HepG2 (cell line): ENCODE results near the gene AGBL2. TPM values are rescaled to one million over a fixed set of nuclear protein-coding genes. Genes with fewer than 3 reads are reported as not detected.
A peak's percentile ranks its signal among the peaks of the same experiment; 100 is the strongest.

Source experiments
- GZF1 ChIP-seq: sonication (generic); formaldehyde crosslinking; IDR thresholded peaks from 2 replicates; pipeline ENCODE4 v1.5.1; 2020; ENCODE audit warnings: mild to moderate bottlenecking, missing genetic modification reagents
- KDM3A ChIP-seq: IDR thresholded peaks from 2 replicates; pipeline ENCODE4 v1.6.1; 2018; ENCODE audit warnings: low read depth, missing compliant biosample characterization
- KDM6A ChIP-seq: IDR thresholded peaks from 2 replicates; pipeline ENCODE4 v1.6.1; 2016; ENCODE audit warnings: low read depth
- MAFG ChIP-seq: sonication (generic); formaldehyde crosslinking; IDR thresholded peaks from 2 replicates; pipeline ENCODE4 v1.5.1; 2020; ENCODE audit warnings: mild to moderate bottlenecking, missing genetic modification reagents
- MYC ChIP-seq: sonication (generic); formaldehyde crosslinking; IDR thresholded peaks from 2 replicates; pipeline ENCODE4 v1.9.0; 2021; ENCODE audit warnings: missing genetic modification reagents, borderline replicate concordance
- TBP ChIP-seq: sonication (generic); formaldehyde crosslinking; IDR thresholded peaks from 2 replicates; pipeline ENCODE4 v1.5.0; 2020; ENCODE audit warnings: missing genetic modification reagents
- ZNF337 ChIP-seq: sonication (generic); formaldehyde crosslinking; IDR thresholded peaks from 2 replicates; pipeline ENCODE4 v1.5.1; 2020; ENCODE audit warnings: missing genetic modification reagents, low read depth, mild to moderate bottlenecking, borderline replicate concordance
- ZNF34 ChIP-seq: sonication (generic); formaldehyde crosslinking; IDR thresholded peaks from 2 replicates; pipeline ENCODE4 v1.4.0; 2020; ENCODE audit warnings: mild to moderate bottlenecking, missing genetic modification reagents, borderline replicate concordance
- ZNF709 ChIP-seq: sonication (generic); formaldehyde crosslinking; IDR thresholded peaks from 2 replicates; pipeline ENCODE4 v1.5.0; 2020; ENCODE audit warnings: mild to moderate bottlenecking, missing genetic modification reagents
- polyA plus RNA-seq, 8 experiments: library from polyadenylated mRNA; depleted of rRNA in 3 of 8; stranded (reverse) in 7 of 8; unstranded in 1 of 8; fragments of >200 nt; fragmentation: Illumina TruSeq in 4 of 8; extraction: Trizol in 4 of 8; gene quantifications; 2 replicates each; pipeline versions ENCODE4 v1.2.1 to v1.2.3, GENCODE V29; 2011 to 2016; ENCODE audit warnings: low read depth in 4 of 8, missing spikeins in 1 of 8, mixed read lengths in 1 of 8; ENCODE audit not compliant: insufficient read depth in 1 of 8
- total RNA-seq, 5 experiments: library from RNA; depleted of rRNA; stranded (reverse); fragments of >200 nt; fragmentation: Illumina TruSeq; extraction: Trizol; gene quantifications; 2 replicates each; pipeline ENCODE4 v1.2.3, GENCODE V29; 2016; ENCODE audit warnings: low read depth in 1 of 5
- TF ChIP-seq, protein P1 (sequence below): sonication (generic); formaldehyde crosslinking; IDR thresholded peaks from 2 replicates; pipeline ENCODE4 v1.4.0; 2020; ENCODE audit warnings: low read depth, missing genetic modification reagents
- TF ChIP-seq, protein P2 (sequence below): sonication (generic); formaldehyde crosslinking; IDR thresholded peaks from 2 replicates; pipeline ENCODE4 v1.4.0; 2020; ENCODE audit warnings: mild to moderate bottlenecking, missing genetic modification reagents
- TF ChIP-seq, protein P3 (sequence below): sonication (generic); formaldehyde crosslinking; IDR thresholded peaks from 2 replicates; pipeline ENCODE4 v1.4.0; 2020; ENCODE audit warnings: missing genetic modification reagents, borderline replicate concordance
- TF ChIP-seq, protein P4 (sequence below): sonication (generic); formaldehyde crosslinking; IDR thresholded peaks from 2 replicates; pipeline ENCODE4 v1.5.1; 2020; ENCODE audit warnings: mild to moderate bottlenecking, moderate library complexity, missing genetic modification reagents

AGBL2 gene
- total and polyA plus RNA-seq, 2 of the 13 experiments (the other 11 are each of a cell fraction or from before 2014, with no cell fraction given): 1.6 to 5.7 TPM

DNA sequence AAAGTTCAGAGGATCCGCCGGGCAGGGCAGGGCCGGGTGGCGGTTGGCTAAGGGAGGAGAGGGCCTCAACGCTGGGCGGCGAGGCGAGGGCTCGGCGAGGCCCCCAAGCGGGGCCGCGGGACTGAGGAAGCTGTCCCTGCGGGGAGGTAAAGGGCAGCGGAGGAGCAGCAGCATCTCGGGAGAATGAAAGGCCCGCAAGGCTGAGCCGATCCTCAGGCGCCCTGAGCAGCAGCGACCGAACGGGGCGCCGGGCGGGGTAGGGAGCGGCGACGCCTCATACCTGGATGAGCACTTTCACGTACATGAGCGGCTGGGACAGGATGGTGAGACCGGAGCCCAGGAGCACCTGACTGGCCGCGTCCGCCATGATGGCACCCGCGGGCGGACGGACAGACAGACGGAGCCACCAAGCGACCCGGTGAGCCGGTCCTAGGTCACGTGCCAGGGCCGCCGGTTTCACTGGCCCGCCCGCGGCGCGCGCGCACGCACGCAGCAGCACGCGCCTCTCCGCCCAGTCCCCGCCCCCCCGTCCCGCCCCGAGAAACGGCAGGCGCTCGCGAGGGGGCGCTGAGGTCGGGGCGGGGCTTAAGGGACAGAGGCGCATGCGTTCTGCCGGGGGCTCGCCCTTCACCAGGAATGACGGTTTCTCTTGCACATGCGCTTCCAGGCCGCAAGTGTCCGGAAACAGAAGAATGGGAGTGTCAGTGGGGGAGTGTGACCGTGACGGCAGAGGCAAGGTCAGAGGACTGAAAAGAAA lies 72.9 kb downstream of the AGBL2 start, which contains the start of gene MTCH2 (continued):
- TF ChIP-seq, protein P1, sequence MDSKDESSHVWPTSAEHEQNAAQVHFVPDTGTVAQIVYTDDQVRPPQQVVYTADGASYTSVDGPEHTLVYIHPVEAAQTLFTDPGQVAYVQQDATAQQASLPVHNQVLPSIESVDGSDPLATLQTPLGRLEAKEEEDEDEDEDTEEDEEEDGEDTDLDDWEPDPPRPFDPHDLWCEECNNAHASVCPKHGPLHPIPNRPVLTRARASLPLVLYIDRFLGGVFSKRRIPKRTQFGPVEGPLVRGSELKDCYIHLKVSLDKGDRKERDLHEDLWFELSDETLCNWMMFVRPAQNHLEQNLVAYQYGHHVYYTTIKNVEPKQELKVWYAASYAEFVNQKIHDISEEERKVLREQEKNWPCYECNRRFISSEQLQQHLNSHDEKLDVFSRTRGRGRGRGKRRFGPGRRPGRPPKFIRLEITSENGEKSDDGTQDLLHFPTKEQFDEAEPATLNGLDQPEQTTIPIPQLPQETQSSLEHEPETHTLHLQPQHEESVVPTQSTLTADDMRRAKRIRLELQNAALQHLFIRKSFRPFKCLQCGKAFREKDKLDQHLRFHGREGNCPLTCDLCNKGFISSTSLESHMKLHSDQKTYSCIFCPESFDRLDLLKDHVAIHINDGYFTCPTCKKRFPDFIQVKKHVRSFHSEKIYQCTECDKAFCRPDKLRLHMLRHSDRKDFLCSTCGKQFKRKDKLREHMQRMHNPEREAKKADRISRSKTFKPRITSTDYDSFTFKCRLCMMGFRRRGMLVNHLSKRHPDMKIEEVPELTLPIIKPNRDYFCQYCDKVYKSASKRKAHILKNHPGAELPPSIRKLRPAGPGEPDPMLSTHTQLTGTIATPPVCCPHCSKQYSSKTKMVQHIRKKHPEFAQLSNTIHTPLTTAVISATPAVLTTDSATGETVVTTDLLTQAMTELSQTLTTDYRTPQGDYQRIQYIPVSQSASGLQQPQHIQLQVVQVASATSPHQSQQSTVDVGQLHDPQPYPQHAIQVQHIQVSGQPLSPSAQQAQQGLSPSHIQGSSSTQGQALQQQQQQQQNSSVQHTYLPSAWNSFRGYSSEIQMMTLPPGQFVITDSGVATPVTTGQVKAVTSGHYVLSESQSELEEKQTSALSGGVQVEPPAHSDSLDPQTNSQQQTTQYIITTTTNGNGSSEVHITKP: 0 out of 2 replicates have a peak, but pooled peaks have one; percentile 29
- TF ChIP-seq ZNF34 (no peak), GZF1 (no peak), MAFG (CRISPR knock-in tag) (no peak), TBP (no peak), MYC (CRISPR knock-in tag) (peak; percentile 84), ZNF337 (CRISPR knock-in tag) (no peak), KDM3A (peak; percentile 64; the same call in 1 of the 2 replicates), KDM6A (CRISPR knock-in tag) (peak; percentile 10; the same call in 1 of the 2 replicates), ZNF709 (CRISPR knock-in tag) (peak; percentile 77; the same call in 1 of the 2 replicates)
- TF ChIP-seq, protein P2, sequence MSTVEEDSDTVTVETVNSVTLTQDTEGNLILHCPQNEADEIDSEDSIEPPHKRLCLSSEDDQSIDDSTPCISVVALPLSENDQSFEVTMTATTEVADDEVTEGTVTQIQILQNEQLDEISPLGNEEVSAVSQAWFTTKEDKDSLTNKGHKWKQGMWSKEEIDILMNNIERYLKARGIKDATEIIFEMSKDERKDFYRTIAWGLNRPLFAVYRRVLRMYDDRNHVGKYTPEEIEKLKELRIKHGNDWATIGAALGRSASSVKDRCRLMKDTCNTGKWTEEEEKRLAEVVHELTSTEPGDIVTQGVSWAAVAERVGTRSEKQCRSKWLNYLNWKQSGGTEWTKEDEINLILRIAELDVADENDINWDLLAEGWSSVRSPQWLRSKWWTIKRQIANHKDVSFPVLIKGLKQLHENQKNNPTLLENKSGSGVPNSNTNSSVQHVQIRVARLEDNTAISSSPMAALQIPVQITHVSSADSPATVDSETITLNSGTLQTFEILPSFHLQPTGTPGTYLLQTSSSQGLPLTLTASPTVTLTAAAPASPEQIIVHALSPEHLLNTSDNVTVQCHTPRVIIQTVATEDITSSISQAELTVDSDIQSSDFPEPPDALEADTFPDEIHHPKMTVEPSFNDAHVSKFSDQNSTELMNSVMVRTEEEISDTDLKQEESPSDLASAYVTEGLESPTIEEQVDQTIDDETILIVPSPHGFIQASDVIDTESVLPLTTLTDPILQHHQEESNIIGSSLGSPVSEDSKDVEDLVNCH (CRISPR knock-in tag): no peak
- TF ChIP-seq, protein P3, sequence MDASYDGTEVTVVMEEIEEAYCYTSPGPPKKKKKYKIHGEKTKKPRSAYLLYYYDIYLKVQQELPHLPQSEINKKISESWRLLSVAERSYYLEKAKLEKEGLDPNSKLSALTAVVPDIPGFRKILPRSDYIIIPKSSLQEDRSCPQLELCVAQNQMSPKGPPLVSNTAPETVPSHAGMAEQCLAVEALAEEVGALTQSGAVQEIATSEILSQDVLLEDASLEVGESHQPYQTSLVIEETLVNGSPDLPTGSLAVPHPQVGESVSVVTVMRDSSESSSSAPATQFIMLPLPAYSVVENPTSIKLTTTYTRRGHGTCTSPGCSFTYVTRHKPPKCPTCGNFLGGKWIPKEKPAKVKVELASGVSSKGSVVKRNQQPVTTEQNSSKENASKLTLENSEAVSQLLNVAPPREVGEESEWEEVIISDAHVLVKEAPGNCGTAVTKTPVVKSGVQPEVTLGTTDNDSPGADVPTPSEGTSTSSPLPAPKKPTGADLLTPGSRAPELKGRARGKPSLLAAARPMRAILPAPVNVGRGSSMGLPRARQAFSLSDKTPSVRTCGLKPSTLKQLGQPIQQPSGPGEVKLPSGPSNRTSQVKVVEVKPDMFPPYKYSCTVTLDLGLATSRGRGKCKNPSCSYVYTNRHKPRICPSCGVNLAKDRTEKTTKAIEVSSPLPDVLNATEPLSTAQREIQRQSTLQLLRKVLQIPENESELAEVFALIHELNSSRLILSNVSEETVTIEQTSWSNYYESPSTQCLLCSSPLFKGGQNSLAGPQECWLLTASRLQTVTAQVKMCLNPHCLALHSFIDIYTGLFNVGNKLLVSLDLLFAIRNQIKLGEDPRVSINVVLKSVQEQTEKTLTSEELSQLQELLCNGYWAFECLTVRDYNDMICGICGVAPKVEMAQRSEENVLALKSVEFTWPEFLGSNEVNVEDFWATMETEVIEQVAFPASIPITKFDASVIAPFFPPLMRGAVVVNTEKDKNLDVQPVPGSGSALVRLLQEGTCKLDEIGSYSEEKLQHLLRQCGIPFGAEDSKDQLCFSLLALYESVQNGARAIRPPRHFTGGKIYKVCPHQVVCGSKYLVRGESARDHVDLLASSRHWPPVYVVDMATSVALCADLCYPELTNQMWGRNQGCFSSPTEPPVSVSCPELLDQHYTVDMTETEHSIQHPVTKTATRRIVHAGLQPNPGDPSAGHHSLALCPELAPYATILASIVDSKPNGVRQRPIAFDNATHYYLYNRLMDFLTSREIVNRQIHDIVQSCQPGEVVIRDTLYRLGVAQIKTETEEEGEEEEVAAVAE (CRISPR knock-in tag): peak; percentile 84
- TF ChIP-seq, protein P4, sequence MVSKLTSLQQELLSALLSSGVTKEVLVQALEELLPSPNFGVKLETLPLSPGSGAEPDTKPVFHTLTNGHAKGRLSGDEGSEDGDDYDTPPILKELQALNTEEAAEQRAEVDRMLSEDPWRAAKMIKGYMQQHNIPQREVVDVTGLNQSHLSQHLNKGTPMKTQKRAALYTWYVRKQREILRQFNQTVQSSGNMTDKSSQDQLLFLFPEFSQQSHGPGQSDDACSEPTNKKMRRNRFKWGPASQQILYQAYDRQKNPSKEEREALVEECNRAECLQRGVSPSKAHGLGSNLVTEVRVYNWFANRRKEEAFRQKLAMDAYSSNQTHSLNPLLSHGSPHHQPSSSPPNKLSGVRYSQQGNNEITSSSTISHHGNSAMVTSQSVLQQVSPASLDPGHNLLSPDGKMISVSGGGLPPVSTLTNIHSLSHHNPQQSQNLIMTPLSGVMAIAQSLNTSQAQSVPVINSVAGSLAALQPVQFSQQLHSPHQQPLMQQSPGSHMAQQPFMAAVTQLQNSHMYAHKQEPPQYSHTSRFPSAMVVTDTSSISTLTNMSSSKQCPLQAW: peak; percentile 75; the same call in 1 of the 2 replicates
